A673 (cell line): ENCODE measurements around the gene TTC19.

Experiments used
- CTCF ChIP-seq: fragments of 300-800, 200-600 bp; sonication (generic); conservative IDR thresholded peaks from 2 replicates; pipeline ENCODE4 v1.5.1; 2017; ENCODE audit warnings: low read depth, mild to moderate bottlenecking, antibody characterized with exemption, low read length, moderate library complexity, mixed read lengths
- EZH2 ChIP-seq: fragments of 200-600 bp; sonication (generic); IDR thresholded peaks from 2 replicates; pipeline ENCODE4 v1.6.1; 2017; ENCODE audit warnings: borderline replicate concordance, low read depth, mild to moderate bottlenecking, mixed read lengths, antibody characterized with exemption, low read length; ENCODE audit not compliant: poor library complexity, severe bottlenecking

GRCh38 chr17:15952048-15952532, 47.5 kb upstream of the TTC19 start:
- no peak for TF ChIP-seq CTCF
- no peak for TF ChIP-seq EZH2
